IPS-18c (cell line): Measurements from ENCODE around the gene JAK2.

Experiments
- H3K4me3 ChIP-seq: 2 replicates; pipeline ENCODE4 v1.7.0; 2013; ENCODE audit warnings: low read depth, mild to moderate bottlenecking, low read length, moderate library complexity; ENCODE audit not compliant: insufficient read depth
- H3K9me3 ChIP-seq: one replicate; pipeline ENCODE4 v1.6.1; 2013; ENCODE audit warnings: mild to moderate bottlenecking, low read length, moderate library complexity; ENCODE audit not compliant: control insufficient read depth, insufficient read depth

JAK2 gene

DNA sequence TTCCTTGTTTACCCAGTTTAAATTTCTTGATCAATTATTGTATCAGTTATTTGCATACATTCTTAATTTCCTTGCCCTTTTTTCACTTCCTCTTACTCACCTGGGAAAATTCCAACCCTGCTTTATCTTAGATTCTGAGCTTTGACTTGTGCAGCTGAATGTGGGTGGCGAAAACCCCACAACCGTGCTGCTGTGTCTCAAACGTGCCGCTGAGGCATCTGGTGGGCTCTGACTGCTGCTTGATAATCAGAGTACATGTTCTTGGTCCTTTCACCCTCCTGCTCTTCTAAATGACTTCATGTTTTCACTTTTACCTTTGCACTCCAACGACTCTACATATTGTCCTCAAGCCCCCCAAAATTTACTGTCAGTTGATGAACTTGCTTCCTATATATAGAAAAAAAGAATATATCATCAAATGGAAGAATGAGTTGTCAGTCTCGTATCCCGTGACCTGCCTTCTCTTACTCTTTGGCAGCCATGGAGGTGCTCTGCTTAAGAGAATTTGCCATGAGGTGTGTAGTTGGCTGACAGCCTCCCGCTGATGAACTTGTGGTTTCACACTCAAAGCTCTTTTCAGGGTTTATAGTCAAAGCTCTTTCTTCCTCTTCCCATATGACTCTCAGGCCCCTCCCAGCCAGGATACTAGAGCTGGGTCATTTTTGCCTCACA, 14.0 kb upstream of the JAK2 start:
- Histone ChIP-seq H3K4me3 (no peak overlapping the region), H3K9me3 (no peaks in the 10 kb centered on the region)

GRCh38 chr9:4973246-4973645, 11.8 kb upstream of the JAK2 start:
- H3K4me3 ChIP-seq = no peak overlapping the region
- no peaks in the 10 kb centered on the region for H3K9me3 ChIP-seq

DNA sequence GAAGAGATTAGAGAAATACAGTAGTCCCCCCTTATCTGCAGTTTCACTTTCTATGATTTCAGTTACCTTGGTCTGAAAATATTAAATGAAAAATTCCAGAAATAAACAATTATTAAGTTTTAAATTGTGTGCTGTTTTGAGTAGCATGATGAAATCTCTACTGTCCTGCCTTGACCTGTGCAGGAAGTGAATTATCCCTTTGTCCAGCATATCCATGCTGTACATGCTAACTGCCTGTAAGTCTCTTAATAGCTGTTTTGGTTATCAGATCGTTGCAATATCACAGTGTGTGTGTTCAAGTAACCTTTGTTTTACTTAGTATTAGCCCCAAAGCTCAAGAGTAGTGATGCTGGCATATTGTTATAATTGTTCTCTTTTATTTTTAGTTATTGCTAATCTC, 11.2 kb upstream of the JAK2 start:
- Histone ChIP-seq H3K9me3 (no peaks in the 10 kb centered on the region), H3K4me3 (no peak overlapping the region)

DNA sequence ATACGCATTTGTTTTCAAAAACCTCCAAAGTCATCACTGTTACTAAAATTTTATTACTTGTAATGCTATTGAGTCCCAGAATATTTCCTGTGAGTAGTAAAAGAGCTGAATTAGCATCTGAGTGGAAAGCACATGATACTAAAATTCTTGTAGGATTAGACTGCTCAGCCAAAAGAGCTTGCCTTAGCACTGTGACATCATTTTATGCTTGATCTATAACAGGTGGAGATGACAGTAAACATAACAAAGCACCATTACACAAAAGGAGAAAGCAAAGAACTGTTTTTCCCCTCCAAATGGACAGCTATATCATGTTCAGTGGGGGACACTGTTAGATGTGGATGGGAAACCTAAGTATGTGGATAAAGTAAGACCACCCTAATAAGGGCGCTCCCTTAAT, 5.8 kb upstream of the JAK2 start:
- Histone ChIP-seq H3K4me3 (no peak overlapping the region), H3K9me3 (no peaks in the 10 kb centered on the region)

- H3K9me3 ChIP-seq = no peaks in the 10 kb centered on the region
- H3K4me3 ChIP-seq = no peak overlapping the region
Observed at GRCh38 chr9:4980086-4980727, 4.9 kb upstream of the JAK2 start.

GRCh38 chr9:4982721-4983482, 2.2 kb upstream of the JAK2 start:
- no peak overlapping the region for H3K4me3 ChIP-seq
- no peaks in the 10 kb centered on the region for H3K9me3 ChIP-seq

DNA sequence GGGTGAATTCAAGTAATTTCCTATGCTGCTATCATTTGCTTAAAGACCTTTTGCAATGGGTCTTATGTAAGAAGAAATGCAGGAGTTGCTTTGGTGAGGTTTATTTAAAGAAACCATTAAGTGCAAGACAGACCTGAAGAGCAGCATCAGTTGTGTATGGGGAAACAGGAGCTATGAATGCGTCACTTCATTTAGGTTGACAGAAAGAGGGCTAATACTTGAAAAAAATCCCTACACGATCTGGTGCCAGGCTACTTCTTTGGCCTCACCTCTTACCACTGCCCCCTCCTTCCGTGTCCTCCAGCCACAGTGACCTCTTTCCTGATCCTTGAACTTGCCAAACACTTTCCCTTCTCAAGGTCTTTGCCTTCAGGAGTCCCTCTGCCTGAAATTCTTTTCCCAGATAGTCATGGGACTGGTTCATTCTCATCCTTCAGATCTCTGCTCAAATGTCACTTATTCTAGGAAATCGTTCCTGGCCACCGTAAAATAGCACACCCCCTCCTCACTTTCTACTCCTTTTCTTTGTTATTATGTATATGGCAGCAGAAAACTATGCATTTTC, 1.4 kb upstream of the JAK2 start:
- Histone ChIP-seq H3K9me3 (no peaks in the 10 kb centered on the region), H3K4me3 (peak overlapping the region; percentile 79)

GRCh38 chr9:4984171-4984620, 876 bp upstream of the JAK2 start:
- Histone ChIP-seq H3K9me3 (no peaks in the 10 kb centered on the region), H3K4me3 (peak overlapping the region; percentile 79)

DNA sequence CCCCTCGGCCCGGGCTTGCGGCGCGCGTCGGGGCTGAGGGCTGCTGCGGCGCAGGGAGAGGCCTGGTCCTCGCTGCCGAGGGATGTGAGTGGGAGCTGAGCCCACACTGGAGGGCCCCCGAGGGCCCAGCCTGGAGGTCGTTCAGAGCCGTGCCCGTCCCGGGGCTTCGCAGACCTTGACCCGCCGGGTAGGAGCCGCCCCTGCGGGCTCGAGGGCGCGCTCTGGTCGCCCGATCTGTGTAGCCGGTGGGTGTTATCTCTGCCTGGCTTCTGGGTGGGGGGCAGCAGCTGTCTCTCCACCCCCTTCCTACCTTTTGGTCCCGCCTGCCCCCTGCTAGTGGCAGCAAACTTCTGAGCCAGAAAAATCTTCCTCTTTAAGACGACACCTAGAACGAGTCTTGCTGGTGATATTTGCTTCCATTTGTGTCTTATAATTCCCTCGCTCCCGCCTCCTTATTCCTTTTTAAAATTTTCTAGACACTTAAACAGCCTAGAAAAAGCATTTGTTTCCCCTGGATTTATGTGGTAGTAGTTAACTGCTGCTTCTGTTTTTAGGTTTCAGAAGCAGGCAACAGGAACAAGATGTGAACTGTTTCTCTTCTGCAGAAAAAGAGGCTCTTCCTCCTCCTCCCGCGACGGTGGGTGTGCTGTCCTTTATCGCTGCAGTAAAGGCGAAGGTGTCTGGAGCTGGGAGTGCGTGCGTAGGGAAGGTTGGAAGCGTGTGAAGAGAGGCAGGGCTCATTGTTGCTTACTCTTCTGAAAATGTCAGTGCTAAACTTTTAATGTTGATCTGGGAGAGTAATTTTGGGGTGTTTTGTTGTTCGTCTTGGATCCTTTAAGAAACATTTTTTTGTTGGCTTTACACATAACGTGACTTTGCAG, 554 bp downstream of the JAK2 start:
- no peaks in the 10 kb centered on the region for H3K9me3 ChIP-seq
- peak overlapping the region; percentile 79 for H3K4me3 ChIP-seq

- Histone ChIP-seq H3K9me3 (no peaks in the 10 kb centered on the region), H3K4me3 (peak overlapping the region; percentile 79; the same call in 1 of the 2 replicates)
Observed at GRCh38 chr9:4986296-4986695, 1.2 kb downstream of the JAK2 start.

- no peaks in the 10 kb centered on the region for H3K9me3 ChIP-seq
- no peak overlapping the region for H3K4me3 ChIP-seq
Observed at GRCh38 chr9:4986783-4987182, 1.7 kb downstream of the JAK2 start.

- Histone ChIP-seq H3K4me3 (no peak overlapping the region), H3K9me3 (no peaks in the 10 kb centered on the region)
Observed at GRCh38 chr9:4987961-4988421, 2.9 kb downstream of the JAK2 start.

- Histone ChIP-seq H3K9me3 (no peaks in the 10 kb centered on the region), H3K4me3 (no peak overlapping the region)
Observed at GRCh38 chr9:4992872-4993271, 7.8 kb downstream of the JAK2 start.

DNA sequence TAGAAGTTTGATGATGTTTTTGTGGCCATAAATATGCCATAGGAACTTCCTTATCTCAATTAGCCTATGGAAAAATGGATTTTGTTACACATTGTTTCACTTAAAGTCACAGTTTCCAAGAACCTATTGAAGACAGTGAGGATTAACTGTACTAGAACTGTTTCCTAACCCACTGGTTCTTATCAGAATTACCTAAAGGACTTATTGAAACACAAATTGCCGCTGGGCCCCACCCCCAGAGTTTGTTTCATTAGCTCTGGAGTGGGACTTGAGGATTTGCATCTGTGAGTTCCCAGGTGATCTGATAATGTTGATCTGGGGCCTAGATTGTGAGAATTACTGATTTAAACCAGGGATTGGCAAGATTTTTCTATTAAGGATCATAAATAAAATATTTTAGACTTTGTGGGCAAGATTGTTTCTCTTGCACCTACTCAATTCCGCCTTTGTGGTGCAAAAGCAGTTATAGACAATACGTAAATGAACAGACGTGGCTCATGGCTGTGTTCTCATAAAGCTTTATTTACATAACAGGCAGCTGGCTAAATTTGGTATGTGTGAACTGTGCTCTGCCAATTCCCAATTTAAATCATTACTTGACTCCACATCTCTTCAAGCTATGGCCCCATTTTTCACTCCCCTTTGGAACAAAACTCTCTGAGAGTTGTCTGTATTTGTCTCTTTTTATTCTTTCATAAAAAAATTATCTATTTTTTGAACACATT, 9.3 kb downstream of the JAK2 start:
- H3K4me3 ChIP-seq = no peak overlapping the region
- H3K9me3 ChIP-seq = no peaks in the 10 kb centered on the region

DNA sequence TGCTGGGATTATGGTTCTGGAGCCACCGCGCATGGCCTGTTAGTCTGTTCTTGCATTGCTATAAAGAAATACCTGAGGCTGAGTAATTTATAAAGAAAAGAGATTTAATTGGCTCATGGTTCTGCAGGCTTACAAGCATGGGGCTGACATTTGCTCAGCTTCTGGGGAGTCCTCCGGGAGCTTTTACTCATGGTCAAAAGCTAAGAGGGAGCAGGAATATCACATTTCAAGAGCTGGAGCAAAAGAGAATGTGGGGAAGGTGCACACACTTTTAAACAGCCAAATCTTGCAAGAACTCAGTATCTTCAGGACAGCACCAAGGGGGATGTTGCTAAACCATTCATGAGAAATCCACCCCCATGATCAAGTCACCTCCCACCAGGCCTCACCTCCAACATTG, 12.1 kb downstream of the JAK2 start:
- no peaks in the 10 kb centered on the region for H3K9me3 ChIP-seq
- H3K4me3 ChIP-seq = no peak overlapping the region

- no peak overlapping the region for H3K4me3 ChIP-seq
- no peaks in the 10 kb centered on the region for H3K9me3 ChIP-seq
Observed at GRCh38 chr9:4997631-4998030, 12.6 kb downstream of the JAK2 start.
